ENCODE measurements around the gene FHIT.

DNA sequence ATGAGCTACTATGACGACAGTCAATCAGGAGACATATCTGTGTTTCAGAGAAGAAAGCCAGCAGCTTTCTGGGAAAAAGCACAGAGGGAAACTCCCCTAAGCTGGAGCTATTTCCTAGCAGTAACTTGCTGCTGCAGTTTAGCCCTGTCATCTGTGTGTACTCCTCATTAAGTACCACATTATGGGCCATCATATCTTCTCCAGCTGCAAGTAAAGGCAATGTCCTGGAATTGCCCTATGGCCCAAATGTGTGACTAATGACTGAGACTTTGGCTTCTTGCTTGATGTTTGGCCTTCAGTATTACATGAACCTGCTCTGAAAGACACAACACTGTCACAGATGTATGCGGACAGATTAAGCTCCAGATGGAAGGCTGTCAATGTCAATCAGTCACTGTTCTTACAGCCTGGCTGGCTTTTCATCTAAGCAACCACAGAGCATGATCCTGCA is 190.8 kb downstream of the FHIT start:
- TF ChIP-seq, protein P1, sequence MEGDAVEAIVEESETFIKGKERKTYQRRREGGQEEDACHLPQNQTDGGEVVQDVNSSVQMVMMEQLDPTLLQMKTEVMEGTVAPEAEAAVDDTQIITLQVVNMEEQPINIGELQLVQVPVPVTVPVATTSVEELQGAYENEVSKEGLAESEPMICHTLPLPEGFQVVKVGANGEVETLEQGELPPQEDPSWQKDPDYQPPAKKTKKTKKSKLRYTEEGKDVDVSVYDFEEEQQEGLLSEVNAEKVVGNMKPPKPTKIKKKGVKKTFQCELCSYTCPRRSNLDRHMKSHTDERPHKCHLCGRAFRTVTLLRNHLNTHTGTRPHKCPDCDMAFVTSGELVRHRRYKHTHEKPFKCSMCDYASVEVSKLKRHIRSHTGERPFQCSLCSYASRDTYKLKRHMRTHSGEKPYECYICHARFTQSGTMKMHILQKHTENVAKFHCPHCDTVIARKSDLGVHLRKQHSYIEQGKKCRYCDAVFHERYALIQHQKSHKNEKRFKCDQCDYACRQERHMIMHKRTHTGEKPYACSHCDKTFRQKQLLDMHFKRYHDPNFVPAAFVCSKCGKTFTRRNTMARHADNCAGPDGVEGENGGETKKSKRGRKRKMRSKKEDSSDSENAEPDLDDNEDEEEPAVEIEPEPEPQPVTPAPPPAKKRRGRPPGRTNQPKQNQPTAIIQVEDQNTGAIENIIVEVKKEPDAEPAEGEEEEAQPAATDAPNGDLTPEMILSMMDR (IDR thresholded peaks at IDR 0.05): no peak
- no peak for TF ChIP-seq POLR2A (IDR thresholded peaks at IDR 0.05)
